Subcutaneous abdominal adipose tissue (tissue), 5 donors: ENCODE data around the gene HMGN1.

Source experiments
- H3K27ac ChIP-seq: one replicate; pipeline ENCODE4 v1.7.0; 2013; ENCODE audit warnings: low read depth, mild to moderate bottlenecking, inconsistent platforms, low read length, moderate library complexity
- H3K27me3 ChIP-seq, 5 donors: one replicate each; pipeline ENCODE4 v1.7.0; 2013; ENCODE audit warnings: low read length in 5 of 5, inconsistent platforms in 1 of 5; ENCODE audit not compliant: control insufficient read depth in 5 of 5, insufficient read depth in 4 of 5
- H3K36me3 ChIP-seq, 5 donors: one replicate each; pipeline ENCODE4 v1.7.0; 2013; ENCODE audit warnings: low read length in 5 of 5; ENCODE audit not compliant: control insufficient read depth in 5 of 5, insufficient read depth in 5 of 5
- H3K4me1 ChIP-seq, 5 donors: one replicate each; pipeline ENCODE4 v1.7.0; 2013; ENCODE audit warnings: low read length in 5 of 5, mild to moderate bottlenecking in 3 of 5, moderate library complexity in 1 of 5; ENCODE audit not compliant: control insufficient read depth in 5 of 5, insufficient read depth in 5 of 5
- H3K4me3 ChIP-seq, 5 donors: one replicate each; pipeline ENCODE4 v1.7.0; 2013; ENCODE audit warnings: low read length in 5 of 5, low read depth in 1 of 5
- H3K9ac ChIP-seq, 5 donors: one replicate each; pipeline ENCODE4 v1.7.0; 2013; ENCODE audit warnings: low read length in 5 of 5, mild to moderate bottlenecking in 4 of 5, moderate library complexity in 3 of 5
- H3K9me3 ChIP-seq, 5 donors: one replicate each; pipeline ENCODE4 v1.7.0; 2013; ENCODE audit warnings: low read length in 5 of 5; ENCODE audit not compliant: control insufficient read depth in 5 of 5
- donor health status: healthy.
- donor health status: healthy.
- donor health status: healthy.
- donor health status: healthy.
- donor health status: healthy.

HMGN1 gene

DNA sequence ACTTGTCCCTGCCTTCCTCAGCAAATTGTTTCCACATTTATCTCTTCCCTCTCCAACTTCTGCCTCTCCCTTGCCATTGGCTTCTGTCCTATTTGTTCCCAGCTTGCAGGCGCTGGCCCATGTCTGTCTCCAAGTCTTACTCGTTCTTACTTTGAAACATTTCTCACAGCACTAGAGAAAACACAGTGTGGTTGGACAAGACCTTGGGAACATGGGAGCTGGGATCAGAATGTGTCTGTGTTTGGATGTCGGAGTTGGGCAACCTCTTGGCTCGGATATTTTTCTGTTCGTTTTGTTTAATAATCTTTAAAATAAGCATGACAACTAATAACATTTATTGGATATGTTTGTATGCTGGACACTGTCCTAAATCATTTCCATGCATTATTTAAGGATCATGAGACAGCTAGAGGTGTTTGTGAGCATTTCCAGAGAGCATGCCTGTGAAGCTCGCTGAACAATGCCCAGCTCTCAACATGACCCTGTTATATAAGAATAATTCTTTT lies 29.6 kb downstream of the HMGN1 start:
- no peak overlapping the region for H3K9ac ChIP-seq
- H3K9me3 ChIP-seq: no peaks in the 10 kb centered on the region
- peaks cover 10 to 20% (median 14%) of the 10 kb centered on the region in 5 donors for H3K4me1 ChIP-seq
- H3K36me3 ChIP-seq: no peaks in the 10 kb centered on the region
- H3K27ac ChIP-seq: no peak overlapping the region
- no peak overlapping the region for H3K4me3 ChIP-seq
- no peaks in the 10 kb centered on the region for H3K27me3 ChIP-seq

DNA sequence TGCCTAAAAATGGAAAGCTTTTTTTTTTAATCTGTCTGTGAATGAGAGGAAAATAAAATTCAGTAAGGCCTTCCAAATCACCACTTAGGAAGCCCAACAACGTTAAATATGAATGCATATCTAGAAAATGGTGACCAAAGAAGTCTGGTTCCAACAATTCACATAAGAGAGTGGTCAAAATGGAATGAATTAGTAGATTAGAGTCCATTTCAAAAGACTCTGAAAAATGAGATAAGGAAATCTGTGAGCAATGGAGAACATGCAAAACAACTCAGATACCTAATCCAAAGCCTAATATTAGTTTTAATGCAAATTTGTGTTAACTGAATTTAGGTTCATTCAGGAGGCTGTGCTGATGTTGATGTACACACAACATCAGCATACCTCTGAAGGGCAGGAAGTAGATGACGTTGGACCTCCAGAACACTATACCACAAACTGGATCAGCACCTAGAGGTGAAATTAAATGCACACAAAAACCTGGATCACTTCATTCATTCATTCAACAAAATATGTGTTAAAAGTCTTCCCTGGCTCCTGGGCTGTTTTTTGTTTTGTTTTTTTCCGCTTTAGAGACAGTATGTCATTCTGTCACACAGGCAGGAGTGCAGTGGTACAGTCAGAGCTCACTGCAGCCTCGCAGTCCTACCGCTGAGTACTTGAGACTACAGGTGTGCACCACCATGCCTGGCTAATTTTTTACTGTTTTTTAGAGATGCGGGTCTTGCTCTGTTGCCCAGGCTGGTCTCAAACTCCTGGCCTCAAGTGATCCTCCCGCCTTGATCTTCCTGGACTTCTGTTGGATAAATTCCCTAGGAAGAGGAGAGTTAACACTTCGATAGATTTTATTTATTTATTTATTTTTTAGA lies 30.6 kb downstream of the HMGN1 start:
- Histone ChIP-seq H3K9ac (no peak overlapping the region), H3K4me1 (peaks cover 10 to 21% (median 14%) of the 10 kb centered on the region in 5 donors), H3K27me3 (no peaks in the 10 kb centered on the region), H3K9me3 (no peaks in the 10 kb centered on the region), H3K27ac (no peak overlapping the region), H3K4me3 (no peak overlapping the region), H3K36me3 (no peaks in the 10 kb centered on the region)

DNA sequence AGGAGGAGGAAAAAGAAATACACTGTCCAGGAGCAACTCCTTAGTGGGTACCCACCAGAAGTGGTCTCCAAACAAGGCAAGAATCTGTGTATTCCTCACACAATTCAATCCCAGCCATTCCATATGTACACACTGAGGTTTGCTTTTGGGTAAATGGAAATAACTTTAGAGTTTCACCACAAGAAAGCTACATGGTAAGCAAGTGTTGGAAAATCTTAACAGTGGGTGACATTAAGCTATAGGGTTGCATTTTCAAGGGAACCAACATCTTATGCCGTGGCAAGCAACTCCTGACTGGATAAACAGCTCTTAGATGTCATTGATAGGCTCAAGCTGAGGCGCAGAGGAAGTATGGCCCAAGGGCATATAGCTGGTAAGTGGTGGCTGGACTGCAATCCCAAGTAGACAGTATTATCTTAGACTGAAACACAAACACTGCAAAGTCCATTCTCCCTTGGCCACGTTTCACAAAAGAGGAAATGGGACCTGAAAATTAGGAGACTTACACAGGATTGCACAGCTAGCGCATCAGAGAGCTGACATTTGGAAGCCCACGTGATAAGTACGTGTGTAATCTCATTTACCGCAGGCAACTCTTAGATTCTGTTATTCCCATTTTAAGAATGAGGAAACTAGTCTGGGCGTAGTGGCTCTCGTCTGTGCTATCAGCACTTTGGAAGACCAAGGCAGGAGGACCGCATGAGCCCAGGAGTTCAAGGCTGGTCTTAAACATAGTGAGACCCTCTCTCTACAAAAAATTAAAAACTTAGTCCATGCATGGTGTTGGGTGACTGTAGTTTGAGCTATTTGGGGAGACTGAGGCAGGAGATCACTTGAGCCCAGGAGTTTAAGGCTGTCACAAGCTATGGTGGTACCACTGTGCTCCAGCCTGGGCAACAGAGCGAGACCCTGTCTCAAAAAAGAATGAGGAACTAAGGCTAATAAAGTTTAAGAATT lies 31.5 kb downstream of the HMGN1 start:
- H3K36me3 ChIP-seq: no peaks in the 10 kb centered on the region
- peaks cover 10 to 21% (median 14%) of the 10 kb centered on the region in 5 donors for H3K4me1 ChIP-seq
- no peaks in the 10 kb centered on the region for H3K9me3 ChIP-seq
- no peaks in the 10 kb centered on the region for H3K27me3 ChIP-seq
- no peak overlapping the region for H3K4me3 ChIP-seq
- no peak overlapping the region for H3K27ac ChIP-seq
- no peak overlapping the region for H3K9ac ChIP-seq

DNA sequence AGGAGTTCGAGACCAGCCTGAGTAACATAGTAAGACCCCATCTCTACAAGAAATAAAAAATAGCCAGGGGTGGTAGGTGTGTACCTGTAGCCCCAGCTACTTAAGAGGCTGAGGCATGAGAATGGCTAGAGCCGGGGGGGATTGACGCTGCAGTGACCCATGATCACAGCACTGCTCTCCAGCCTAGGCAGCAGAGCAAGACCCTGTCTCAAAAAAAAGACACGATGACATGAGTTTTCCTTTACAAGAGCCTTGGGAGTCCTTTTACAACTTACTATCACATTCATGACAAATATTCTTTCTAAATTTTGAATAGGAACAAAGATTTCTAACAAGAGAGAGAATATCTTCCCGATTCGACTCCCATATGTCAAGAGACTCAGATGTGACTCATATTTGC lies 32.2 kb downstream of the HMGN1 start:
- H3K27ac ChIP-seq: no peak overlapping the region

DNA sequence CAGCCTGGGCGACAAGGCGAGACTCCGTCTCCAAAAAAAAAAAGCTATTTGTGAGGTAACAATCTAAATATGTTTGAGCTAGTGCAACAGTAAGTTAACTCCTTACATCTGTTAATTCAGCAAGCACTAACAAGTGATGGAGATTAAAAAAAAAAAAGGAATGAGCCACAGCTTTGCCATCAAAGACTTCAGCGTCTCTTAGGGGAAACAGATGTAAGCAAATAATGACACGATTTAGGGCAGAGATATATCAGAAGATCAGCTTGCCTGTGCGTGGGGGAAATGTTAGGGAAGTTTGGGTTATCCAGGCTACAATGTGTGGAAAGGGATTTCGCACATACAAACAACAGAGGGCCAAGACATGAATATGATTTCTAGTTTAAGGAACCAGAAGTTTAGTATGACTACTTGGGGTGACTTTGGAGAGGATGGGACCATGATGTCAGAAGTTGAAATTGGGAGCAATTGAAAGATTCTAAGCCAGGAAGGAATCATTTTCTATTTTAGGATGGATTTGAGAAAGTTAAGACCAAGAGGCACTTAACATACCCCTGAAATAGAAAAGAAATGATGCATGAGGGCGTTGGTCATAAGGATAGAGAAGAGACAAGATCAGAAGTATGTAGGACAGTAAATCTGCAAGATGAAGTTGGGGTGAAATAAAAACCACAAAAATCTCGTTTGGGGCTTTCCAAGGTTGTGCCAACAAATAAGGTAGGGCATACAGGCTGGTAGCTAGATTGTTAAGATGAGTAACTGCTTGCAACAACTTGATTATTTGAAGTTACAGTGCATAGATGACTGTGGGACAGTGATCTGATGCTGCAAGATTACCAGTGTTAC lies 33.1 kb downstream of the HMGN1 start:
- Histone ChIP-seq H3K36me3 (no peaks in the 10 kb centered on the region), H3K4me1 (peaks cover 10 to 32% (median 21%) of the 10 kb centered on the region in 5 donors), H3K9ac (no peak overlapping the region), H3K4me3 (no peak overlapping the region), H3K9me3 (no peaks in the 10 kb centered on the region), H3K27ac (no peak overlapping the region), H3K27me3 (no peaks in the 10 kb centered on the region)

More for the DNA sequence above, 32.2 kb downstream of the HMGN1 start:
- Histone ChIP-seq H3K27me3 (no peaks in the 10 kb centered on the region), H3K4me1 (peaks cover 10 to 27% (median 19%) of the 10 kb centered on the region in 5 donors), H3K36me3 (no peaks in the 10 kb centered on the region), H3K4me3 (no peak overlapping the region), H3K9me3 (no peaks in the 10 kb centered on the region), H3K9ac (no peak overlapping the region)

DNA sequence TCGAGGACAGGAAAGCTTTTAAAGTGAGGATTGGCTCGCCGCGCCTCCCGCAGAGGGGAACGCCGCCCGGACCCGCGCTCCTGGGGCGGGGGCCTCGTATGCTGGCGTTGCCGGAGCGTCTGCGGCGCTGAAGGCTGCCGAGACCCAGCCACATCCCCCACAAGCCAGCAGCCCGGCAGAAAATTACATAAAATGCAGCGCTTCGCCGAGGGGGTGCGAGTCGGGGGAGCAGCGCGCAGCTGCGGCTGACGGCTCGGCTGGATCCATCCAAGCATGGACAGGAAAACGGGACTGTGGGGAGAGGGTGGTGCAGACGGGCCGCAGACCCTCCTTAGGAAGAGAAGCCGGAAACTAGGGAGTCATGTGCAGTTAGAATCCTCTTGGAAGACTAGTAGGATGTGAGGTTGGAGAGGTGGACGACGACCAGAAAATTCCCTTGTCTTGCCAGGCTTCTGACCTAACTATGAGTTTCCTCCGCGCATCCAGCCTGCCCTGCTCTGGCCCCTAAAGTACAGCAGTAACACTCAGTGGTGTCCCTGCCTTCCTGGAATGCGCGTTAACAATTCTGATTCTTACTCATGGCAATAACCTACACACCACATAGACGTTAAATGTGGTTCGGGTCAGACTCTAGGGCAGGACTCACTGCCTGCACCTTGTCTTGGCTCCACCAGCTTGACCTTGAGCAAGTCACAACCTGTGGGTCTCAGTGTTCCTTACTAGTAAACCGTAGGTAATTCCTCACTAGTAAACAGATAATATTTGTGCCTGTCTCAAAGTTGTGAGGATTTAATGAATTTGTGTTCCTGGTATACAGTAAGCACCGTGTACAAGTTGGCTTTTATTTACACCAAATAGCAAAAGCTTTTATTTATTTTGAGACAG lies 34.5 kb downstream of the HMGN1 start:
- H3K9ac ChIP-seq: peak overlapping the region; percentile 48 to 88 (median 83)

DNA sequence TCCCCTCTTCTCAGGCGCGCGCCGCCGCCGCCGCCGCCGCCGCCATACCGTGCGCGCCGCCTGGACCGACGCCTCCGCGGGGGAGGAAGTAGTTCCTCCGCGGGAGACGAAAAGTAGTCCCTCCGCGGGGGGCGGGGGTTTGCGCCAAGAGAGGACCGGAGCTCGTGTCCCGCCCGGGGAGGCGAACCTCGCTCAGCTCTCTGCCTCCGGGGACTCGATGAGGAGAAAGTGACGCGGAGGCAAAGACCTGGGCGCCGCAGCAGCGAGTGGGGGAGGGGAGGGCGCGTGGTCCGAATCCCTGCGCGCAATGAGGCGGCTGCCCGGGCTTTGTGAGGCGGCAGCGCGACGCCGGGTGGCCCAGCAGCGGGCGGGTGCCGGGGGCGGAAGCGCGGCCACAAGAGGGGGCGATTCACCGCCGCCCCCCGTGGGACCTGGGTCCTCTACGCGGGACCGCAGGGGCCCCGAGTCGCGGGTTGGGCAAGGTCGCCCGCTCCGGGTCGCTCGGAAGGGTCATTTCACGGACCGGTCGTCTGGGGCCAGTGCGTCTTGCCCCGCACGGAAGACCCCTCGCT lies 35.2 kb downstream of the HMGN1 start, which contains the start of gene BRWD1:
TSS of gene BRWD1 (minus strand) at position 62 of the 572 bp plus-strand sequence. CDS start 141 bp downstream, outside the sequence.
- Histone ChIP-seq H3K27me3 (no peaks in the 10 kb centered on the region), H3K4me1 (peaks cover 4 to 18% (median 18%) of the 10 kb centered on the region in 5 donors), H3K4me3 (peak within 1 kb of the TSS; percentile 68 to 88 (median 79)), H3K9ac (peak within 1 kb of the TSS; percentile 48 to 88 (median 83)), H3K27ac (peak within 1 kb of the TSS; percentile 89), H3K9me3 (no peaks in the 10 kb centered on the region), H3K36me3 (peaks cover 0 to 1% (median 0%) of the 10 kb centered on the region in 5 donors)

More for the DNA sequence above, 34.5 kb downstream of the HMGN1 start:
- H3K36me3 ChIP-seq: no peaks in the 10 kb centered on the region
- H3K9me3 ChIP-seq: no peaks in the 10 kb centered on the region
- H3K27ac ChIP-seq: peak overlapping the region; percentile 89
- peak overlapping the region; percentile 68 to 88 (median 79) for H3K4me3 ChIP-seq
- H3K4me1 ChIP-seq: peaks cover 8 to 24% (median 18%) of the 10 kb centered on the region in 5 donors
- H3K27me3 ChIP-seq: no peaks in the 10 kb centered on the region

DNA sequence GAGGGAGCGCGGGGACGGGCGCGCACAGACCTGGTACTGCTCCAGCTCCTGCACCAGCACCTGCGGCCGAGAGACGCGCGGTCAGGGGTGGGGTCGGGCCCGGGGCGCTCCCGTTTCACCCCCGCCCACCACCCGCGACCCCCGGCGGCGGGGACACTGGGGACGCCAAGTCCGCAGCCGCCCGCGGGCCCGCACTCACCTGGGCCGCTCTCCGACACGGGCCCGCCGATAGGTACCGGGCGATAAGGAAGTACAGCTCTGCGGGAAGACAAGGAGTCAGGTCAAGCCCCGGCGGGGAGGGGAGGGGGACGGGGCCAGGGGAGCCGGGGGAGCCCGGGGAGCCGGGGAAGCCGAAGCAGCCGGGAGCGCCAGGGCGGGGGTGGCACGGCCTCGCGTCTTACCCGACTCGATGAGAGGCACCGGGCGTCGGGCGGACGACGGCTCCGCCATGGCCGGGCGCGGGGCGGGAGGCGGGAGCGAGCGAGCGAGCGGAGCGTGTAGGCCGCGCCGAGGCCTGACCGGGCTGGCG lies 35.8 kb downstream of the HMGN1 start:
- H3K9ac ChIP-seq: peak overlapping the region in 3 of 5 donors; percentile 62 to 88 (median 64)
- peak overlapping the region in 4 of 5 donors; percentile 68 to 81 (median 78) for H3K4me3 ChIP-seq
- no peaks in the 10 kb centered on the region for H3K9me3 ChIP-seq
- peak overlapping the region; percentile 89 for H3K27ac ChIP-seq
- peaks cover 4 to 18% (median 18%) of the 10 kb centered on the region in 5 donors for H3K4me1 ChIP-seq
- H3K36me3 ChIP-seq: peaks cover 0 to 2% (median 0%) of the 10 kb centered on the region in 5 donors
- H3K27me3 ChIP-seq: no peaks in the 10 kb centered on the region
